RWPE1 (cell line): ENCODE data around the gene SYNDIG1.

Experiments used
- CTCF ChIA-PET: fragments of 350-600 bp; sonication (Branson Sonifier 250); formaldehyde crosslinking; extraction: SDS; loops from one replicate; lab custom pipeline; 2021; lab: Yijun Ruan, JAX
- POLR2A ChIA-PET: fragments of 400-600 bp; formaldehyde crosslinking; extraction: SDS; loops from one replicate; lab custom pipeline; 2020; ENCODE audit warnings: antibody characterized with exemption; ENCODE audit not compliant: low non-redundant PET; lab: Yijun Ruan, JAX
- DNase-seq: peaks from one replicate; pipeline ENCODE4 v3.0.0; 2012; ENCODE audit warnings: low spot score
- H3K27ac ChIP-seq: fragments of 450-650 bp; 2 replicates; pipeline ENCODE4 v1.5.1; 2017
- CTCF ChIP-seq: fragments of 450-650 bp; conservative IDR thresholded peaks from 2 replicates; pipeline ENCODE4 v1.5.1; 2017; ENCODE audit warnings: low read depth, mild to moderate bottlenecking

Gene SYNDIG1

DNA sequence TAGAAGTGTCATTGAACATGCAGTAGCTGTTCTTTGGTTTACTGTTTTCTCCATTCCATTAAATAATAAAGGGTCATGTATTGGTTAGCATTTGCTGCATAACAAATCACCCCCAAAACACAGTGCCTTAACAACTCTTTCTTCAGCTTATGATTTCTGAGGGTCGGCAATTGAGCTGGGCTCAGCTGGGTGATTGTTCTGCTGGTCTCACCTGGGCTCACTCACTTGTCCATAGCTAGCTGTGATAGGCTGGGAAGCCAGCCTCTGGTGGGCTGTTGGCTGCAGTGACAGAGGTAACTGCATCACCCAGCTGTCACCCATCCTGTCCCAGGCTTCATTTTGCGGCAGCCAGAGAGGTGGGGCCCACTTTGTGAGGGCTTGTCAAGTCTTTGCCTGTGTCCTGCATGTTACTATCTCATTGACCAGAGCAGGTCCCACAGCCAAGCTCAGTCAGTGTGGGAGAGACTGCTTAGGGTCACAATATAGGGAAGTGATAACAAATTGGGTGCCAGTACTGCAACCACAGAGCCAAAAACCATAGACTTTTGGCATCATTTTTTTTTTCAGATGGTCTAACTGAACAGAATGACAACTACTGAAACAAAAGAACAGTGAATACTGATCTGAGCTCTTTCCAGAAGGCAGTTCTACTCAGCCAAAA is 76.9 kb downstream of the SYNDIG1 start:
- H3K27ac ChIP-seq: no peak overlapping the region
- no peak for TF ChIP-seq CTCF
- POLR2A ChIA-PET: no interaction called here
- CTCF ChIA-PET: interaction anchor here (0.6 kb wide), 1 partner anchor 911 kb away, joined by 5 read pairs; no protein-coding TSS in a partner anchor
- no peak for DNase-seq

DNA sequence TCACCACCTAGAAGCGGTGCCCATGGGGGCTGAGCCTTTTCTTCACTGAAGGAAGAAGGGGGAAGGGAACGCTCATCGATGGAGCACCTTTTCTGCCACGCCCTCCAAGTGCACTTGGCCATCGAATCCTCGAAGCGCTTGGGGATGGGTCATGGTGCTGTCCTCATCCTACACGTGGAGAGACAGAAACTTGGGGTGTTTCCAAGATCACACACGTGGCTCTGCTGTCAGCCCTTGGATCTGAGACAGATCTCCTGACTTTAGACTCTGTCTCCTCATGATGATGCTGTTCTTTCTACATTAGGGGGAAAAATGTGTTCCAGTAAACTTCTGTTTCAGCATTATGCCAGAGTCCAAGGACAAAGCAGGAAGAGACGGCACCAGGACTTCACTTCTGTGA is 78.5 kb downstream of the SYNDIG1 start:
- no peak overlapping the region for H3K27ac ChIP-seq
- ChIA-PET CTCF (no interaction called here), POLR2A (no interaction called here)
- no peak for DNase-seq
- no peak for TF ChIP-seq CTCF

- no peak for DNase-seq
- CTCF ChIA-PET: no interaction called here
- no peak overlapping the region for H3K27ac ChIP-seq
- no peak for TF ChIP-seq CTCF
- POLR2A ChIA-PET: no interaction called here
Measured at GRCh38 chr20:24559114-24559732, 89.8 kb downstream of the SYNDIG1 start.

DNA sequence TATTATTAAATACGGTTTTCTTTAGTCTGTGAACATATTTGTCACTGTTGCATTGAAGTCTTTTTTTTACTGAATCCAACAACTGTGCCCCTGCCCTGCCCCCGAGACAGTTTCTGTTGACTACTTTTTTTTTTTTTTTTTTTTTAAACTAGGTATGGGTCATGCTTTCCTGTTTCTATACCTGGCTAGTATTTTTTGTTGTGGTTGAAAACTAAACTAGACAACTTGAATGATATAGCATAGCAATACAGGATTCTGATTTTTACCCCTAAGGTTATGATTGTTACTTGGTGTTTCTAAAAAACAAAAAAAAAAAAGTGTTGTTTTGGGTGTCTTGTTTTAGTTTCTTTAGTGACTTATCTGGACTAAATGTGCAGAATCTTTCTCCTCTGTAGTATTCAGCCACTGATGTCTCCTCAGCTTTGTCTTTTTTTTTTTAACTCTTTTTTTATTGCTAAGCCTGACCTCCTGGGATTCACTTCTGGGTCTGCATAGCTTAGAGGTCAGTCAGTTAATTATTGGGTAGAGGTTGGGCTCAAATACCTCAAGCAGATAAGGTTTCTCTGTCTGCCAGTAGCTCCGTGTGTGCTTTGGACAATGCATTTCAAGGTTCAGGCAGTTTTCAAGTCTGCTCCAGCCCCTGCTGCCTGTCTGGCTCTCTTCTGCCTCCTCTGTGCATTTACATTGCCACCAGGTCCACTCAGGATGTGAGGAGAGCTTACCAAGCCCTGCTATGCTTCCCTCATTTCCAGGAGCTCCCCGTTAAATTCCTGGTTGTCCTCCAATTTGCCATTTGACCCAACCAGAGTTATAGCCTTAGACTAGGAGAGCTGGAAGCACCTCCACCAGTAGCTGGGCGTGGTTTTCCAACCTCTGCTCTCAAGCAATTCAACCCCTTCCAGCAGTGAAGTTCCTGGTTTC is 91.4 kb downstream of the SYNDIG1 start:
- no peak for TF ChIP-seq CTCF
- ChIA-PET POLR2A (no interaction called here), CTCF (no interaction called here)
- H3K27ac ChIP-seq: no peak overlapping the region
- no peak for DNase-seq

GRCh38 chr20:24565835-24566351 is 96.5 kb downstream of the SYNDIG1 start:
- ChIA-PET POLR2A (no interaction called here), CTCF (no interaction called here)

More at GRCh38 chr20:24565835-24566351, 96.5 kb downstream of the SYNDIG1 start:
- DNase-seq: no peak
- H3K27ac ChIP-seq: no peak overlapping the region
- no peak for TF ChIP-seq CTCF
